ENCODE results near the gene RBM19. TPM values are rescaled to one million over a fixed set of nuclear protein-coding genes. Genes with fewer than 3 reads are reported as not detected.
A peak's percentile ranks its signal among the peaks of the same experiment; 100 is the strongest.

Gene RBM19
- total RNA-seq, 1 donor from 2014 or later, result 25.5 TPM

- no peak for DNase-seq (ENCODE audit: low read depth)
Measured at GRCh38 chr12:113778432-113779132, 187.5 kb downstream of the RBM19 start.

- DNase-seq (ENCODE audit: low read depth), result peak; percentile 6
Measured at GRCh38 chr12:113777751-113778150, 188.4 kb downstream of the RBM19 start.

DNA sequence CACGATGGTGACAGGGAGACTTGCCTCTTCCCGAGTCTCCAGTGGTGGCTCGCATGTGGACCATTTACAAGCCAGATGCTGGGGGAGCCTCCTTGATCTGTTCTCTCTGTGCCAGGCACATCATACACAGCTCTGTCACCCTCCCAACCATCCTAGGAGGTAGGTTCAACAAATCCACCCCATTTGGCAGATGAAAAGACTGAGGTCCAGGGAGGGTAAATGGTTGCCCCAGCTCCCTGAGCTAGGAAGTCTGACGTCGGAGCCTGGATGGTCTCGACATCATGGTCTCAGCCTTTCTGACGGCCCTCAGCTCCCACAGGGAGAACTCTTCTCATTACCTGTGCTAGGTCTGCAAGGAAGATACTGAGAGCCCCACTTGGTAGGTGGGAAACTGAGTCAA lies 189.6 kb downstream of the RBM19 start:
- no peak for DNase-seq (ENCODE audit: low read depth)

- no peak for DNase-seq (ENCODE audit: low read depth)
Measured at GRCh38 chr12:113774526-113774925, 191.6 kb downstream of the RBM19 start.

GRCh38 chr12:113772505-113773030 lies 193.6 kb downstream of the RBM19 start:
- DNase-seq (ENCODE audit: low read depth), result no peak

DNA sequence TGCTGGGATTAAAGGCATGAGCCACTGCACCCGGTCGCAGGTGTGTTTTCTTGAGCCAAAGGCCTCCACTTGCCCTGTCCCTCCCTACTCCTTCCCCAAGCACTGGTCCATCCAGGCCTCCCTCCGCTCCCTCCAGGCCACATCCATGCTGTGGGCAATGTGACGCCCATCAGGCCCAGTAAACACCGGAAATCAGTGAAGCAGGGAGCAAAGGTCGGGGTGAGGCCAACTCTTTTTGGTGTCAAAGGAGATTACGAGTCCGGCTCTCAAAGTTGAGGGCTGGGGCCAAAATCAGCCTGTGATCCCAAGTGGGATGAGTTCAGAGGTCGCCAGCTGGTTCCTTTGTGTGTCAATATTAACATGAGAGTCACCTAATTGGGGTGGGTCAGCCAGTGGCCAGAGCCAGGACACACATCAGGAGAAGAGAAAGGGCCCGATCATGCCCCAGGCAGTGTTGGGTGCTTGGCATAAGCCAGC lies 195.7 kb downstream of the RBM19 start:
- DNase-seq (ENCODE audit: low read depth), result no peak

DNA sequence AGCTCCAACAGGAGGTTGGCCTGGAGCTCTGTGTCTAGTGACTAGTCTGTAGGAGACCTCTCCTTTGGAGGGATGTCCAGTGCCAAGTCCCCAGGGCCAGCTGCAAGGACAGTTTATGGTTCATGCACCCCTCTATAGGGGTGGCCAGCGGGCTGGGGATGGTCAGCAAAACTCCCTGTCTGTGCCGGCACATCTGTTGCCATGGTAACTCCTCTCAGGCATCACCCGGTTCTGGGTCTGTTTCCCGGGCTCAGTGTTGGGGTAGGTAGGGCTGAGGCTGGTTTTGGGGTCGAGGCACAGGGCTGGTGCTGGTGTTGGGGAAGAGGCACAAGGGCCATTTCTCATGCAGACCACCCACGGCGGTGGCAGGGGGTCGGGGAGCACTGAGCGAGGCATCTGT lies 196.8 kb downstream of the RBM19 start:
- DNase-seq (ENCODE audit: low read depth), result no peak

DNA sequence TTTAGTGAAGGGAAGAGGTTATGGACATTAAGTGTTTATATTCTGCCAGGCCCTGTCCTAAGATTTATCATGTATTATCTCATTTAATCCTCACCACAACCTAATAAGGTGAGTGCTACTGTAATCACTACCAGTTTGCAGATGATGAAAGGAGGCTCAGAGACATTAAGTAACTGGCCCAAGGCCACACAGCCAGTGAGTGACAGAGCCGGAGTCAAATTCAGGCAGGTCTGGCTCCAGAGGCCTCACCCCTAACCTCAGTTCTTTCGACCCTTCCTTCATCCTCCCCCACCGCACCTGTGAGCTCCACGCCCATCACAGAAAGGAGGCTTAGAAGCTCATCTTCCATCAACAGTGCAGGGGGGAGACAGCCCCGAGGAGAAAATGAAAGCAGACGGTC lies 197.3 kb downstream of the RBM19 start:
- DNase-seq (ENCODE audit: low read depth), result no peak

DNA sequence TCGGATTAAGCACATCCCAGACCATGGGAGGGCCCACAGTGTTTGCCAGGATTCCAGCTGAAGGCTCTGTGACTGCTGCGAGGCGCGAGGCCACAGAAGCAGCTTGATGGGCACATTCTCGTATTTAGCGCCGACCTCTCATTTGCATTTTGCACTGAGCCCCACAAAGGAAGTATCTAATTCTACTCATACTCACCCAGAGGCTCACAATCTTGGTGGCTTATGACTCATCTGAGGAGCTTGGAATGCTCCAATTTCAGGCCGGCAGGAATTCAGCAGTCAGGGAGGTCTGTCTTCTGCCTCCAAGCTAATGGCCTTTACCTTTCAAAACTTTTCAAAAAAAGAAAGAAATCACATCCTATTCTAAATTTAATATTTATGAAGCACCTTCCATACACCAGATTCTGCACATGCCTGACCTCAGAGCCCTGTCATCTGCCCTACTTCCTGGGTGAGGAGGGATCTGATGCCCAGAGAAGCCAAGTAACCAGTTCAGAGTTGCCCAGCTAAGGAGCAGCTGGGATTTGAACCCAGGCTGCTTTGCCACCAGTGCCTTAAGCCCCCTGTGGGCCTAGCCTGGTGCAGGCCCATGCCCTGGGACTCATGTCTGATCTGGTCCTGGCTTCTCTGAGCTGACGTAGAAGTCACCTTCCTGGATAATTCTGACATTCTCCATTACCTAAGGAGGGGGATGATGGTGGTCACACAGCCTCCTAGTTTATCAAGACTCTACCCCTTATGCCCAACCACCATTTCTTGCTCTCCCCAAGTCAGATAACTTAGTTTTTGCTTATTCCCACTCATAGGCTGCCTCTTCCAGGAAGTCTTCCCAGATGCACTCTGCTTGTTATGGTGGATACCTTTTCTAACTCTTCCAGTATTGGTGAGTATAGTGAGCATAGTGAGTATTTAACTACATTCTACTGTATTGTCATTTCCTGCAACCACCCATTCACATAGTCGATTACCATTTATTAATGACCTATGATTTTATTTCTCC lies 198.9 kb downstream of the RBM19 start:
- DNase-seq (ENCODE audit: low read depth), result peak; percentile 89

All from renal cortical epithelial cell (primary cell).